Subcutaneous preadipocyte (primary cell): ENCODE data around the gene SH2D3C. TPM values are rescaled to one million over a fixed set of nuclear protein-coding genes. Genes with fewer than 3 reads are reported as not detected.

ENCODE experiments used
- total RNA-seq: library from RNA; depleted of rRNA; stranded (reverse); fragments of >200 nt; gene quantifications from 2 replicates; pipeline ENCODE4 v1.2.3, GENCODE V29; 2012

SH2D3C gene
- total RNA-seq = 0.37 TPM in 1 of 2 replicates, not detected in the other

GRCh38 chr9:127778280-127779135 is at the start of gene SH2D3C:
SH2D3C (minus strand) TSS chr9:127778666; CDS start chr9:127778627, 39 bp downstream.

GRCh38 chr9:127802576-127803443 is 24.3 kb upstream of the SH2D3C start, which contains the start of gene FPGS:
FPGS (plus strand) TSS chr9:127802882; CDS start chr9:127802925, 43 bp downstream.

GRCh38 chr9:127785933-127786772 is 7.7 kb upstream of the SH2D3C start, which contains the start of gene CDK9:
CDK9 (plus strand) TSS chr9:127786034; CDS start chr9:127786149, 115 bp downstream.

GRCh38 chr9:127734747-127735529 is 43.5 kb downstream of the SH2D3C start, which contains the start of gene TOR2A:
TOR2A (minus strand) TSS chr9:127735294; CDS start chr9:127735270, 24 bp downstream.

GRCh38 chr9:127715470-127716337 is 62.8 kb downstream of the SH2D3C start, which contains the start of the genes PTRH1 and TTC16:
PTRH1 (minus strand) TSS chr9:127715663; CDS start chr9:127715639, 24 bp downstream.
TTC16 (plus strand) TSS chr9:127716079; CDS start chr9:127716146, 67 bp downstream.

GRCh38 chr9:127706836-127707241 is 71.6 kb downstream of the SH2D3C start, which contains the start of gene CFAP157:
CFAP157 (plus strand) TSS chr9:127706988; CDS start chr9:127707032, 44 bp downstream.

Other genes with a start within 250 kb of the SH2D3C start
- gene STXBP1, start 166.4 kb downstream of the SH2D3C start, total RNA-seq = 14.3 and 19.7 TPM in 2 replicates
- not detected in 2 replicates for gene CFAP157, start 71.7 kb downstream of the SH2D3C start, total RNA-seq
- gene PTRH1, start 63.0 kb downstream of the SH2D3C start, total RNA-seq = 22.7 and 25.0 TPM in 2 replicates
- gene TTC16, start 62.6 kb downstream of the SH2D3C start, total RNA-seq = under 0.01 and 0.20 TPM in 2 replicates
- 5.1 and 6.2 TPM in 2 replicates for gene TOR2A, start 43.4 kb downstream of the SH2D3C start, total RNA-seq
- 42.8 and 43.0 TPM in 2 replicates for gene CDK9, start 7.4 kb upstream of the SH2D3C start, total RNA-seq
- 96.0 and 102 TPM in 2 replicates for gene FPGS, start 24.2 kb upstream of the SH2D3C start, total RNA-seq
- 31.6 and 40.7 TPM in 2 replicates for gene ENG, start 76.0 kb upstream of the SH2D3C start, total RNA-seq
- 35.4 and 38.9 TPM in 2 replicates for gene AK1, start 99.0 kb upstream of the SH2D3C start, total RNA-seq
- 41.8 and 44.1 TPM in 2 replicates for gene ST6GALNAC6, start 120.9 kb upstream of the SH2D3C start, total RNA-seq
- 69.1 and 74.1 TPM in 2 replicates for gene ST6GALNAC4, start 138.4 kb upstream of the SH2D3C start, total RNA-seq
- gene PIP5KL1, start 152.1 kb upstream of the SH2D3C start, total RNA-seq = 2.5 and 5.5 TPM in 2 replicates
- gene DPM2, start 159.2 kb upstream of the SH2D3C start, total RNA-seq = 18.7 and 18.8 TPM in 2 replicates
- gene EEIG1, start 202.3 kb upstream of the SH2D3C start, total RNA-seq = 10.8 and 13.6 TPM in 2 replicates